ENCODE data around the gene TFE3. TPM values are rescaled to one million over a fixed set of nuclear protein-coding genes. Genes with fewer than 3 reads are reported as not detected.
"Not testable (repeated sequence)": the region's sequence is repeated elsewhere in the genome, so short reads cannot be mapped to it uniquely, and the experiment has no call there.

Gene TFE3
- total and polyA plus RNA-seq, 2 experiments from 2014 or later, result 53.0 to 85.6 TPM

GRCh38 chrX:48989483-48989882 is 53.7 kb downstream of the TFE3 start:
- no peaks in the 10 kb centered on the region for H3F3A ChIP-seq (ENCODE audit: insufficient read depth)
- H3K9me2 ChIP-seq (ENCODE audit: insufficient read depth), result no peaks in the 10 kb centered on the region
- H3K4me3 ChIP-seq, result no peak overlapping the region
- no peaks in the 10 kb centered on the region for H3K79me2 ChIP-seq (ENCODE audit: insufficient read depth)
- H3K9ac ChIP-seq, result no peak overlapping the region
- DNase-seq, result no peak
- no peaks in the 10 kb centered on the region for H3K9me3 ChIP-seq (ENCODE audit: low read depth)
- TF ChIP-seq EZH2 (IDR thresholded peaks at IDR 0.05; ENCODE audit: insufficient read depth, poor library complexity, severe bottlenecking) (no peak), EZH2phosphoT487 (IDR thresholded peaks at IDR 0.05; ENCODE audit: insufficient read depth, low read depth) (no peak)
- WGBS, 2 experiments (ENCODE audit: low coverage in 1 of 2, low lambda C conversion rate in 2 of 2, missing lambda C conversion rate in 2 of 2), result 81 to 87% methylated on average over 4 of the region's 4 CpGs
- in situ Hi-C loops (cut with MboI), result no loop called here
- no peaks in the 10 kb centered on the region for H3K27me3 ChIP-seq (replicated peaks; ENCODE audit: insufficient read depth)
- H3K4me1 ChIP-seq (ENCODE audit: insufficient read depth), result no peaks in the 10 kb centered on the region
- no peaks in the 10 kb centered on the region for H4K20me1 ChIP-seq (ENCODE audit: insufficient read depth)
- no peaks in the 10 kb centered on the region for H3K36me3 ChIP-seq (ENCODE audit: low read depth)
- H3K27ac ChIP-seq, result no peak overlapping the region
- no peak overlapping the region for H3K4me2 ChIP-seq (ENCODE audit: unreplicated experiment)
- H2AFZ ChIP-seq, result no peak overlapping the region

DNA sequence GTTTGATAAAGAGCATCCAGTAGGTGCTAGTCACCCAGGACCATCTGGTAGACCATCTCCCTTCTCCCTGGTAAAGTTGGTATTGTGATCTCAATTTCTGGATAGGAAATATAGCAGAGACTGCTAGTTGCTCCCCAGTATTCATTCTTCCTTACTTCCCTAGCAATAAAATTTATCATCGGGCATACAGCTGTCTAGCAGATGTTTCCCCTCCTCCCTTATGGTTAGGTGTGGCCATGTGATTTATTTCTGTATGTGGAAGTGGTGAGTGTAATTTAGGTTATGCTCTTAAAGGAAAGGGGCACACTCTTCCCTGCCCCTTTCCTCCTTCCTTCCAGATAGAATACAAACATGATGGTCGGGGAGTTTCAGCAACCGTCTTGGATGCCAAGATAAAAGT is 59.3 kb downstream of the TFE3 start:
- no peaks in the 10 kb centered on the region for H3K36me3 ChIP-seq (ENCODE audit: low read depth)
- H3K79me2 ChIP-seq (ENCODE audit: insufficient read depth), result no peaks in the 10 kb centered on the region
- no peaks in the 10 kb centered on the region for H3K9me3 ChIP-seq (ENCODE audit: low read depth)
- no peaks in the 10 kb centered on the region for H3F3A ChIP-seq (ENCODE audit: insufficient read depth)
- 61 to 64% methylated on average over 3 of the region's 3 CpGs for WGBS, 2 experiments (ENCODE audit: low coverage in 1 of 2, low lambda C conversion rate in 2 of 2, missing lambda C conversion rate in 2 of 2)
- no peak overlapping the region for H3K4me3 ChIP-seq
- no peaks in the 10 kb centered on the region for H3K9me2 ChIP-seq (ENCODE audit: insufficient read depth)
- no peak overlapping the region for H3K27ac ChIP-seq
- no peak for DNase-seq
- no peaks in the 10 kb centered on the region for H4K20me1 ChIP-seq (ENCODE audit: insufficient read depth)
- no peak overlapping the region for H3K9ac ChIP-seq
- no peaks in the 10 kb centered on the region for H3K27me3 ChIP-seq (replicated peaks; ENCODE audit: insufficient read depth)
- no peak for TF ChIP-seq EZH2 (IDR thresholded peaks at IDR 0.05; ENCODE audit: insufficient read depth, poor library complexity, severe bottlenecking)
- no peak for TF ChIP-seq EZH2phosphoT487 (IDR thresholded peaks at IDR 0.05; ENCODE audit: insufficient read depth, low read depth)
- no peak overlapping the region for H3K4me2 ChIP-seq (ENCODE audit: unreplicated experiment)
- no peak overlapping the region for H2AFZ ChIP-seq
- in situ Hi-C loops (cut with MboI), result no loop called here
- no peaks in the 10 kb centered on the region for H3K4me1 ChIP-seq (ENCODE audit: insufficient read depth)

DNA sequence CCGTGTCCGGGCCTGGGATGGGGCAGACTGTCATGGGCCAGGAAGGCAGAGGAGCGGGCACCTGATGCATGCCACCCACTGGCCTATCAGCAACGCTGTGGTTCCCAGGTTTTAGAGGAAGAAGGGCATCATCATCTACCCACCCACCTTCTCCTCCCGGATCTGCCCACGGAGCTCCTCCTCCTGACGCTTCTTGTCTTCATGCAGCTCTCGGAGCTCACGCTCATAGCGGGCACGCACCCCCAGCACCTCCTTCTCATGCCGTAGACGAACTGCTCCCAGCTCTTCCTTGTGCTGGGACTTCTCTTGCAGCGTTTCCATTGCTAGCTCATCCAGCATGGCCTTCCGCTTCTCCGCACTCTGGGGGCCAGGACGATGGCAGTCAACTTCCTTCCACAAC is 60.1 kb downstream of the TFE3 start:
- Histone ChIP-seq H3K36me3 (ENCODE audit: low read depth) (no peaks in the 10 kb centered on the region), H3F3A (ENCODE audit: insufficient read depth) (no peaks in the 10 kb centered on the region), H3K9ac (no peak overlapping the region), H3K27ac (no peak overlapping the region), H2AFZ (no peak overlapping the region), H4K20me1 (ENCODE audit: insufficient read depth) (no peaks in the 10 kb centered on the region), H3K4me1 (ENCODE audit: insufficient read depth) (no peaks in the 10 kb centered on the region), H3K4me2 (ENCODE audit: unreplicated experiment) (no peak overlapping the region), H3K9me2 (ENCODE audit: insufficient read depth) (no peaks in the 10 kb centered on the region), H3K4me3 (no peak overlapping the region), H3K9me3 (ENCODE audit: low read depth) (no peaks in the 10 kb centered on the region), H3K79me2 (ENCODE audit: insufficient read depth) (no peaks in the 10 kb centered on the region), H3K27me3 (replicated peaks; ENCODE audit: insufficient read depth) (no peaks in the 10 kb centered on the region)
- TF ChIP-seq EZH2phosphoT487 (IDR thresholded peaks at IDR 0.05; ENCODE audit: insufficient read depth, low read depth) (no peak), EZH2 (IDR thresholded peaks at IDR 0.05; ENCODE audit: insufficient read depth, poor library complexity, severe bottlenecking) (no peak)
- DNase-seq, result no peak
- in situ Hi-C loops (cut with MboI), result no loop called here
- WGBS, 2 experiments (ENCODE audit: low coverage in 1 of 2, low lambda C conversion rate in 2 of 2, missing lambda C conversion rate in 2 of 2), result 86 to 92% methylated on average over 9 to 17 of the region's 17 CpGs

- H3K9ac ChIP-seq, result no peak overlapping the region
- 82 to 90% methylated on average over 3 to 4 of the region's 10 CpGs for WGBS, 2 experiments (ENCODE audit: low coverage in 1 of 2, low lambda C conversion rate in 2 of 2, missing lambda C conversion rate in 2 of 2)
These were observed 62.0 kb downstream of the TFE3 start for GRCh38 chrX:48981178-48981577.

DNA sequence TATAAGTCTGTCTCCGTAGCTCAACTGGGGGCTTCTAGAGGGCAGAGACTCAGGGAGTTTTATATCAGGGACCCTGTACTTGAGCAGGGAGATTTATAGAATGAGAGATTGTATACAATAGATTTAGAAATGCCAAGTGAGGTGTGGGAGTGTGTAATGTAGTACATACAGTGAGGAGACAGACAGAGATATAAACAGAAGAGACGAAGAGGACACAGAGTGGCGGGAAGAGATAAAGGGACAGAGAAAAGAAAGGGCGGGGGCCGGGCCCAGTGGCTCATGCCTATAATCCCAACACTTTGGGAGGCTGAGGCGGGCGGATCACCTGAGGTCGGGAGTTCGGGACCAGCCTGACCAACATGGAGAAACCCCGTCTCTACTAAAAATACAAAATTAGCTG is 62.8 kb downstream of the TFE3 start:
- H3K9me2 ChIP-seq (ENCODE audit: insufficient read depth); DNase-seq; H3K36me3 ChIP-seq (ENCODE audit: low read depth); H3K4me3 ChIP-seq; H2AFZ ChIP-seq; H3K9me3 ChIP-seq (ENCODE audit: low read depth); H4K20me1 ChIP-seq (ENCODE audit: insufficient read depth); in situ Hi-C loops (cut with MboI); H3K27ac ChIP-seq; H3F3A ChIP-seq (ENCODE audit: insufficient read depth); H3K4me2 ChIP-seq (ENCODE audit: unreplicated experiment); H3K79me2 ChIP-seq (ENCODE audit: insufficient read depth); H3K4me1 ChIP-seq (ENCODE audit: insufficient read depth); H3K9ac ChIP-seq; H3K27me3 ChIP-seq (replicated peaks; ENCODE audit: insufficient read depth): not testable (repeated sequence)
- WGBS, 2 experiments (ENCODE audit: low coverage in 1 of 2, low lambda C conversion rate in 2 of 2, missing lambda C conversion rate in 2 of 2), result 86 to 100% methylated on average over 4 to 10 of the region's 10 CpGs

More at GRCh38 chrX:48981178-48981577, 62.0 kb downstream of the TFE3 start:
- no peak overlapping the region for H3K4me3 ChIP-seq
- TF ChIP-seq EZH2 (IDR thresholded peaks at IDR 0.05; ENCODE audit: insufficient read depth, poor library complexity, severe bottlenecking) (no peak), EZH2phosphoT487 (IDR thresholded peaks at IDR 0.05; ENCODE audit: insufficient read depth, low read depth) (no peak)
- H3K9me3 ChIP-seq (ENCODE audit: low read depth), result no peaks in the 10 kb centered on the region
- no peak overlapping the region for H3K27ac ChIP-seq
- H3F3A ChIP-seq (ENCODE audit: insufficient read depth), result no peaks in the 10 kb centered on the region
- in situ Hi-C loops (cut with MboI), result no loop called here
- no peak overlapping the region for H2AFZ ChIP-seq
- H3K79me2 ChIP-seq (ENCODE audit: insufficient read depth), result no peaks in the 10 kb centered on the region
- H3K4me1 ChIP-seq (ENCODE audit: insufficient read depth), result no peaks in the 10 kb centered on the region
- H3K9me2 ChIP-seq (ENCODE audit: insufficient read depth), result no peaks in the 10 kb centered on the region
- no peaks in the 10 kb centered on the region for H3K27me3 ChIP-seq (replicated peaks; ENCODE audit: insufficient read depth)
- no peaks in the 10 kb centered on the region for H3K36me3 ChIP-seq (ENCODE audit: low read depth)
- DNase-seq, result no peak
- H3K4me2 ChIP-seq (ENCODE audit: unreplicated experiment), result no peak overlapping the region
- no peaks in the 10 kb centered on the region for H4K20me1 ChIP-seq (ENCODE audit: insufficient read depth)

Small RNAs within 50 kb of the gene (small RNA-seq; reads per million reads assigned to genes)
- not detected for gene RNU4-52P (ENCODE audit: low read depth, low replicate concordance)

Other genes starting within 250 kb of the TFE3 start
- 32.4 and 36.6 TPM in 2 replicates for gene HDAC6, start 241.3 kb downstream of the TFE3 start, total RNA-seq (2014; rRNA removed; shearing (Covaris generic))
- 18.6 and 20.3 TPM in 2 replicates for gene HDAC6, start 241.3 kb downstream of the TFE3 start, polyA plus RNA-seq (2016; fragmentation: Nextera tagmentation; extraction: Ambion mirVana)
- gene ERAS, start 216.8 kb downstream of the TFE3 start, total RNA-seq (2014; rRNA removed; shearing (Covaris generic)), result not detected in 2 replicates
- not detected in 2 replicates for gene ERAS, start 216.8 kb downstream of the TFE3 start, polyA plus RNA-seq (2016; fragmentation: Nextera tagmentation; extraction: Ambion mirVana)
- gene PCSK1N, start 207.7 kb downstream of the TFE3 start, total RNA-seq (2014; rRNA removed; shearing (Covaris generic)), result 0.89 and 3.1 TPM in 2 replicates
- gene PCSK1N, start 207.7 kb downstream of the TFE3 start, polyA plus RNA-seq (2016; fragmentation: Nextera tagmentation; extraction: Ambion mirVana), result 1.4 and 2.1 TPM in 2 replicates
- 17.8 and 26.7 TPM in 2 replicates for gene TIMM17B, start 145.6 kb downstream of the TFE3 start, total RNA-seq (2014; rRNA removed; shearing (Covaris generic))
- gene TIMM17B, start 145.6 kb downstream of the TFE3 start, polyA plus RNA-seq (2016; fragmentation: Nextera tagmentation; extraction: Ambion mirVana), result 44.7 and 48.4 TPM in 2 replicates
- gene PQBP1, start 145.4 kb downstream of the TFE3 start, total RNA-seq (2014; rRNA removed; shearing (Covaris generic)), result 18.1 and 30.3 TPM in 2 replicates
- gene PQBP1, start 145.4 kb downstream of the TFE3 start, polyA plus RNA-seq (2016; fragmentation: Nextera tagmentation; extraction: Ambion mirVana), result 45.4 and 49.7 TPM in 2 replicates
- gene SLC35A2, start 131.7 kb downstream of the TFE3 start, total RNA-seq (2014; rRNA removed; shearing (Covaris generic)), result 23.6 and 29.1 TPM in 2 replicates
- gene SLC35A2, start 131.7 kb downstream of the TFE3 start, polyA plus RNA-seq (2016; fragmentation: Nextera tagmentation; extraction: Ambion mirVana), result 54.6 and 55.5 TPM in 2 replicates
- gene PIM2, start 124.3 kb downstream of the TFE3 start, total RNA-seq (2014; rRNA removed; shearing (Covaris generic)), result 4.6 and 5.6 TPM in 2 replicates
- gene PIM2, start 124.3 kb downstream of the TFE3 start, polyA plus RNA-seq (2016; fragmentation: Nextera tagmentation; extraction: Ambion mirVana), result 4.4 and 4.5 TPM in 2 replicates
- gene OTUD5, start 85.8 kb downstream of the TFE3 start, total RNA-seq (2014; rRNA removed; shearing (Covaris generic)), result 43.4 and 44.9 TPM in 2 replicates
- 27.0 and 30.9 TPM in 2 replicates for gene OTUD5, start 85.8 kb downstream of the TFE3 start, polyA plus RNA-seq (2016; fragmentation: Nextera tagmentation; extraction: Ambion mirVana)
- gene KCND1, start 71.5 kb downstream of the TFE3 start, total RNA-seq (2014; rRNA removed; shearing (Covaris generic)), result 0.65 and 1.5 TPM in 2 replicates
- gene KCND1, start 71.5 kb downstream of the TFE3 start, polyA plus RNA-seq (2016; fragmentation: Nextera tagmentation; extraction: Ambion mirVana), result 0.69 and 0.71 TPM in 2 replicates
- gene GRIPAP1, start 41.1 kb downstream of the TFE3 start, total RNA-seq (2014; rRNA removed; shearing (Covaris generic)), result 16.5 and 31.6 TPM in 2 replicates
- 16.5 and 21.8 TPM in 2 replicates for gene GRIPAP1, start 41.1 kb downstream of the TFE3 start, polyA plus RNA-seq (2016; fragmentation: Nextera tagmentation; extraction: Ambion mirVana)
- 0.22 TPM in 1 of 2 replicates, not detected in the other for gene CCDC120, start 15.6 kb upstream of the TFE3 start, total RNA-seq (2014; rRNA removed; shearing (Covaris generic))
- 0.94 and 1.3 TPM in 2 replicates for gene CCDC120, start 15.6 kb upstream of the TFE3 start, polyA plus RNA-seq (2016; fragmentation: Nextera tagmentation; extraction: Ambion mirVana)
- gene PRAF2, start 30.6 kb upstream of the TFE3 start, total RNA-seq (2014; rRNA removed; shearing (Covaris generic)), result 17.5 and 24.6 TPM in 2 replicates
- 141 and 143 TPM in 2 replicates for gene PRAF2, start 30.6 kb upstream of the TFE3 start, polyA plus RNA-seq (2016; fragmentation: Nextera tagmentation; extraction: Ambion mirVana)
- 78.5 and 91.9 TPM in 2 replicates for gene WDR45, start 36.5 kb upstream of the TFE3 start, total RNA-seq (2014; rRNA removed; shearing (Covaris generic))
- gene WDR45, start 36.5 kb upstream of the TFE3 start, polyA plus RNA-seq (2016; fragmentation: Nextera tagmentation; extraction: Ambion mirVana), result 101 and 103 TPM in 2 replicates
- gene GPKOW, start 80.4 kb upstream of the TFE3 start, total RNA-seq (2014; rRNA removed; shearing (Covaris generic)), result 19.7 and 22.4 TPM in 2 replicates
- 20.9 and 23.8 TPM in 2 replicates for gene GPKOW, start 80.4 kb upstream of the TFE3 start, polyA plus RNA-seq (2016; fragmentation: Nextera tagmentation; extraction: Ambion mirVana)
- 1.3 and 8.0 TPM in 2 replicates for gene MAGIX, start 119.4 kb upstream of the TFE3 start, total RNA-seq (2014; rRNA removed; shearing (Covaris generic))
- 1.1 and 1.5 TPM in 2 replicates for gene MAGIX, start 119.4 kb upstream of the TFE3 start, polyA plus RNA-seq (2016; fragmentation: Nextera tagmentation; extraction: Ambion mirVana)
- gene PLP2, start 128.5 kb upstream of the TFE3 start, total RNA-seq (2014; rRNA removed; shearing (Covaris generic)), result 62.3 and 62.5 TPM in 2 replicates
- gene PLP2, start 128.5 kb upstream of the TFE3 start, polyA plus RNA-seq (2016; fragmentation: Nextera tagmentation; extraction: Ambion mirVana), result 204 and 209 TPM in 2 replicates
- gene PRICKLE3, start 143.0 kb upstream of the TFE3 start, total RNA-seq (2014; rRNA removed; shearing (Covaris generic)), result 9.0 and 10.8 TPM in 2 replicates
- 5.1 TPM in 2 replicates for gene PRICKLE3, start 143.0 kb upstream of the TFE3 start, polyA plus RNA-seq (2016; fragmentation: Nextera tagmentation; extraction: Ambion mirVana)
- gene SYP, start 156.8 kb upstream of the TFE3 start, total RNA-seq (2014; rRNA removed; shearing (Covaris generic)), result 0.54 TPM in 1 of 2 replicates, not detected in the other
- gene SYP, start 156.8 kb upstream of the TFE3 start, polyA plus RNA-seq (2016; fragmentation: Nextera tagmentation; extraction: Ambion mirVana), result 0.23 TPM in 1 of 2 replicates, not detected in the other
- not detected in 2 replicates for gene CACNA1F, start 190.0 kb upstream of the TFE3 start, total RNA-seq (2014; rRNA removed; shearing (Covaris generic))
- gene CACNA1F, start 190.0 kb upstream of the TFE3 start, polyA plus RNA-seq (2016; fragmentation: Nextera tagmentation; extraction: Ambion mirVana), result not detected in 2 replicates
- gene CCDC22, start 192.1 kb upstream of the TFE3 start, total RNA-seq (2014; rRNA removed; shearing (Covaris generic)), result 8.6 and 10.7 TPM in 2 replicates
- 11.8 and 12.7 TPM in 2 replicates for gene CCDC22, start 192.1 kb upstream of the TFE3 start, polyA plus RNA-seq (2016; fragmentation: Nextera tagmentation; extraction: Ambion mirVana)
- not detected in 2 replicates for gene FOXP3, start 221.4 kb upstream of the TFE3 start, total RNA-seq (2014; rRNA removed; shearing (Covaris generic))
- 0.08 and 0.20 TPM in 2 replicates for gene FOXP3, start 221.4 kb upstream of the TFE3 start, polyA plus RNA-seq (2016; fragmentation: Nextera tagmentation; extraction: Ambion mirVana)
- gene PPP1R3F, start 226.4 kb upstream of the TFE3 start, total RNA-seq (2014; rRNA removed; shearing (Covaris generic)), result 6.2 and 10.6 TPM in 2 replicates
- 4.4 and 5.7 TPM in 2 replicates for gene PPP1R3F, start 226.4 kb upstream of the TFE3 start, polyA plus RNA-seq (2016; fragmentation: Nextera tagmentation; extraction: Ambion mirVana)

Measured in GM23248 (cell line).